GM12878 (cell line): ENCODE results near the gene SEZ6L2. TPM values are rescaled to one million over a fixed set of nuclear protein-coding genes. Genes with fewer than 3 reads are reported as not detected.
A peak's percentile ranks its signal among the peaks of the same experiment; 100 is the strongest.
"Not testable (repeated sequence)": the region's sequence is repeated elsewhere in the genome, so short reads cannot be mapped to it uniquely, and the experiment has no call there.

Experiments
- ATAC-seq: fragments of 200-7000 bp; cut with Tn5 transposase; 3 replicates; pipeline ENCODE4 v1.9.1; 2020; ENCODE audit warnings: mild to moderate bottlenecking, moderate library complexity
- BruUV-seq: library from RNA; stranded (reverse); fragments of 400-500 nt; replicated peaks from 2 replicates; lab custom pipeline; 2021; lab: Mats Ljungman, UMichigan
- CTCF ChIA-PET: fragments of 300-600 bp; sonication (Branson Sonifier 250); formaldehyde crosslinking; extraction: SDS; loops from one replicate; lab custom pipeline; 2021; ENCODE audit warnings: inconsistent platforms; lab: Yijun Ruan, JAX
- POLR2A ChIA-PET: fragments of 350-600 bp; formaldehyde crosslinking; extraction: SDS; loops from one replicate; lab custom pipeline; 2021; ENCODE audit warnings: inconsistent platforms; lab: Charles Lee
- RAD21 ChIA-PET: fragments of 300-600 bp; sonication (Branson Sonifier 250); formaldehyde crosslinking; loops from one replicate; lab custom pipeline; 2023; ENCODE audit warnings: antibody characterized with exemption; ENCODE audit not compliant: unreplicated experiment; lab: Charles Lee
- SMC1A ChIA-PET: fragments of 300-600 bp; sonication (Branson Sonifier 250); formaldehyde crosslinking; loops from one replicate; lab custom pipeline; 2023; ENCODE audit not compliant: unreplicated experiment, uncharacterized antibody; lab: Charles Lee
- DNase-seq: peaks from one replicate; pipeline ENCODE4 v3.0.0-alpha.2; 2011; ENCODE audit warnings: low read depth, low spot score
- FAIRE-seq: peaks from 3 replicates; lab custom pipeline; 2011; peaks lifted over from hg19 to GRCh38; lab: Jason Lieb, UNC
- H2AFZ ChIP-seq: 2 replicates; pipeline ENCODE4 v1.6.0; 2011; ENCODE audit warnings: low read depth, low read length, control low read depth; ENCODE audit not compliant: control insufficient read depth
- H3K27ac ChIP-seq: 2 replicates; pipeline ENCODE4 v1.5.1; 2011; ENCODE audit warnings: control low read depth; ENCODE audit not compliant: control insufficient read depth, insufficient read depth
- H3K27me3 ChIP-seq, 2 experiments: replicated peaks in 1 of 2; 2 replicates each; pipeline versions ENCODE4 v1.6.0 to v1.6.1; 2011; ENCODE audit warnings: low read length in 1 of 2; ENCODE audit not compliant: control insufficient read depth in 2 of 2, insufficient read depth in 2 of 2
- H3K36me3 ChIP-seq, 2 experiments: 2 replicates each; pipeline ENCODE4 v1.5.1; 2011; ENCODE audit warnings: low read length in 1 of 2; ENCODE audit not compliant: control insufficient read depth in 2 of 2, insufficient read depth in 2 of 2
- H3K4me1 ChIP-seq: 2 replicates; pipeline ENCODE4 v1.6.1; 2011; ENCODE audit warnings: mild to moderate bottlenecking, low read length, moderate library complexity, mixed read lengths; ENCODE audit not compliant: control insufficient read depth, insufficient read depth
- H3K4me2 ChIP-seq: 2 replicates; pipeline ENCODE4 v1.6.0; 2011; ENCODE audit warnings: control low read depth; ENCODE audit not compliant: control insufficient read depth, insufficient read depth
- H3K4me3 ChIP-seq: fragments of 200-600 bp; sonication (generic); 2 replicates; pipeline ENCODE4 v1.5.1; 2016
- H3K79me2 ChIP-seq: 2 replicates; pipeline ENCODE4 v1.6.0; 2011; ENCODE audit warnings: low read length; ENCODE audit not compliant: control insufficient read depth, insufficient read depth
- H3K9ac ChIP-seq: 2 replicates; pipeline ENCODE4 v1.8.0; 2011; ENCODE audit warnings: low read length, control low read depth, mixed read lengths; ENCODE audit not compliant: control insufficient read depth, insufficient read depth
- H3K9me3 ChIP-seq: replicated peaks from 3 replicates; pipeline ENCODE4 v1.5.1; 2011; ENCODE audit warnings: mild to moderate bottlenecking, low read length; ENCODE audit not compliant: control insufficient read depth, insufficient read depth
- H4K20me1 ChIP-seq: 2 replicates; pipeline ENCODE4 v1.6.0; 2011; ENCODE audit not compliant: control insufficient read depth, insufficient read depth
- ZBED1 ChIP-seq: IDR thresholded peaks from 2 replicates; pipeline ENCODE4 v1.6.1; 2016; ENCODE audit warnings: borderline replicate concordance
- WGBS: methylation state at CpG from one replicate; pipeline ENCODE4 v1.1.6; 2016; ENCODE audit warnings: low lambda C conversion rate; ENCODE audit not compliant: insufficient replicate concordance, insufficient coverage; ENCODE audit errors: missing lambda C conversion rate; 5-methylcytosine and 5-hydroxymethylcytosine counted together
- in situ Hi-C: fragments of 300-500 bp; cut with MboI; formaldehyde crosslinking; loops from 9 replicates; pipeline ENCODE4 v1.14.3; 2018; ENCODE audit warnings: mixed read lengths
- intact Hi-C: fragments of 100-400 bp; cut with micrococcal nuclease; formaldehyde crosslinking; loops from one replicate; pipeline ENCODE4 v1.14.2; 2022; ENCODE audit not compliant: unreplicated experiment
- polyA plus RNA-seq, 11 experiments: library from polyadenylated mRNA; depleted of rRNA in 4 of 11; unstranded in 6 of 11; stranded (reverse) in 5 of 11; fragments of >200 nt; fragmentation: Nextera tagmentation in 4 of 11; fragmentation: Illumina TruSeq in 1 of 11; extraction: Ambion mirVana in 4 of 11; extraction: Trizol in 1 of 11; gene quantifications; 1 replicate in 1 of 11; 2 replicates in 10 of 11; pipeline versions ENCODE4 v1.2.1 to v1.2.3, GENCODE V29; 2011 to 2016; ENCODE audit warnings: inconsistent platforms in 2 of 11, missing spikeins in 2 of 11, low read depth in 1 of 11
- total RNA-seq, 4 experiments: library from RNA; depleted of rRNA in 3 of 4; stranded (reverse); fragments of >200 nt in 3 of 4; fragmentation: Illumina TruSeq in 1 of 4; extraction: Trizol in 1 of 4; gene quantifications; 2 replicates each; pipeline versions ENCODE4 v1.2.1 to v1.2.3, GENCODE V29; 2013 to 2021
- TF ChIP-seq, protein P1 (sequence below), 3 experiments: IDR thresholded peaks in 2 of 3; conservative IDR thresholded peaks in 1 of 3; 2 replicates each; pipeline ENCODE4 v1.5.1; 2011; ENCODE audit warnings: low read depth in 3 of 3, low read length in 3 of 3, mild to moderate bottlenecking in 3 of 3, control low read depth in 2 of 3, moderate library complexity in 2 of 3, inconsistent platforms in 1 of 3, mixed read lengths in 1 of 3; ENCODE audit not compliant: control insufficient read depth in 2 of 3, insufficient read depth in 1 of 3; ENCODE audit errors: extremely low read depth in 1 of 3

SEZ6L2 gene
- total and polyA plus RNA-seq, 10 of the 15 experiments (the other 5 are each of a cell fraction or from before 2014, with no cell fraction given) = 0.06 to 0.49 TPM; not detected in 8

GRCh38 chr16:29910819-29911675 lies 11.7 kb upstream of the SEZ6L2 start:
- H3K4me1 ChIP-seq = no peaks in the 10 kb centered on the region
- H3K4me3 ChIP-seq = no peak overlapping the region
- WGBS = 91% methylated on average over 20 of the region's 20 CpGs
- no peaks in the 10 kb centered on the region for H3K79me2 ChIP-seq
- intact Hi-C loops (no loop called here), in situ Hi-C loops (no loop called here)
- no peaks in the 10 kb centered on the region for H4K20me1 ChIP-seq
- ATAC-seq (no peak), FAIRE-seq (no peak), DNase-seq (no peak)
- H2AFZ ChIP-seq = no peak overlapping the region
- ChIA-PET CTCF (no interaction called here), SMC1A (no interaction called here), POLR2A (interaction anchor here (0.6 kb wide), 1 partner anchor 257 kb away, joined by 4 read pairs; no protein-coding TSS in a partner anchor), RAD21 (no interaction called here)
- peaks cover 0 to 2% of the 10 kb centered on the region in 2 experiments; a peak in 2 of 4 replicates for H3K36me3 ChIP-seq
- H3K9me3 ChIP-seq = no peaks in the 10 kb centered on the region
- H3K27ac ChIP-seq = no peak overlapping the region
- TF ChIP-seq ZBED1 = no peak
- TF ChIP-seq, protein P1, sequence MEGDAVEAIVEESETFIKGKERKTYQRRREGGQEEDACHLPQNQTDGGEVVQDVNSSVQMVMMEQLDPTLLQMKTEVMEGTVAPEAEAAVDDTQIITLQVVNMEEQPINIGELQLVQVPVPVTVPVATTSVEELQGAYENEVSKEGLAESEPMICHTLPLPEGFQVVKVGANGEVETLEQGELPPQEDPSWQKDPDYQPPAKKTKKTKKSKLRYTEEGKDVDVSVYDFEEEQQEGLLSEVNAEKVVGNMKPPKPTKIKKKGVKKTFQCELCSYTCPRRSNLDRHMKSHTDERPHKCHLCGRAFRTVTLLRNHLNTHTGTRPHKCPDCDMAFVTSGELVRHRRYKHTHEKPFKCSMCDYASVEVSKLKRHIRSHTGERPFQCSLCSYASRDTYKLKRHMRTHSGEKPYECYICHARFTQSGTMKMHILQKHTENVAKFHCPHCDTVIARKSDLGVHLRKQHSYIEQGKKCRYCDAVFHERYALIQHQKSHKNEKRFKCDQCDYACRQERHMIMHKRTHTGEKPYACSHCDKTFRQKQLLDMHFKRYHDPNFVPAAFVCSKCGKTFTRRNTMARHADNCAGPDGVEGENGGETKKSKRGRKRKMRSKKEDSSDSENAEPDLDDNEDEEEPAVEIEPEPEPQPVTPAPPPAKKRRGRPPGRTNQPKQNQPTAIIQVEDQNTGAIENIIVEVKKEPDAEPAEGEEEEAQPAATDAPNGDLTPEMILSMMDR (IDR thresholded peaks at IDR 0.05 in 2 of 3, conservative IDR thresholded peaks at IDR 0.05 in 1 of 3; ENCODE audit: control insufficient read depth in 2 of 3, extremely low read depth in 1 of 3, insufficient read depth in 1 of 3, low read depth in 3 of 3, low read length in 3 of 3) = 0 out of 6 replicates have a peak, but pooled peaks of 1 of the 3 experiments have one; percentile 1
- no TSS peak for BruUV-seq
- H3K27me3 ChIP-seq = no peaks in the 10 kb centered on the region
- H3K4me2 ChIP-seq = no peak overlapping the region
- no peak overlapping the region for H3K9ac ChIP-seq

- H2AFZ ChIP-seq, ATAC-seq, SMC1A ChIA-PET, H3K9ac ChIP-seq, DNase-seq, H4K20me1 ChIP-seq, H3K27me3 ChIP-seq, H3K4me3 ChIP-seq, H3K4me2 ChIP-seq, H3K27ac ChIP-seq, RAD21 ChIA-PET, FAIRE-seq, H3K36me3 ChIP-seq, H3K9me3 ChIP-seq, H3K4me1 ChIP-seq, BruUV-seq, H3K79me2 ChIP-seq, in situ Hi-C loops: not testable (repeated sequence)
- intact Hi-C loops = loop anchor here (10.0 kb wide), 1 partner anchor 115 kb away; the partner anchor contains the start of gene C16orf92
- 91% methylated on average over 6 of the region's 6 CpGs for WGBS
- ChIA-PET POLR2A (interaction anchor here (0.7 to 1.3 kb wide), 2 partner anchors 16 to 978 kb away, joined by 3 read pairs; partner anchors contain the start of gene KCTD13), CTCF (interaction anchor here (2.3 kb wide), 1 partner anchor 62 kb away, joined by 8 read pairs; no protein-coding TSS in a partner anchor)
Observed at GRCh38 chr16:29909851-29910250, 10.5 kb upstream of the SEZ6L2 start.
